Activated T-helper 17 cell treated with anti-CD3 and anti-CD28 coated beads, Interleukin-2, amount 50 U/mL, for 72 hours (primary cell): Measurements from ENCODE around the gene INTS6. TPM values are rescaled to one million over a fixed set of nuclear protein-coding genes. Genes with fewer than 3 reads are reported as not detected.
A peak's percentile ranks its signal among the peaks of the same experiment; 100 is the strongest.

Source experiments
- ATAC-seq: fragments of 150-1000 bp; cut with Tn5 transposase; replicated peaks from 2 replicates; pipeline ENCODE4 v1.10.0; 2021; ENCODE audit warnings: mild to moderate bottlenecking, moderate library complexity
- H3K27ac Mint-ChIP-seq: one replicate; pipeline ENCODE4 v1.8.0; 2022; ENCODE audit warnings: mixed read lengths
- H3K27me3 Mint-ChIP-seq: one replicate; pipeline ENCODE4 v1.8.0; 2022; ENCODE audit warnings: mixed read lengths
- H3K36me3 Mint-ChIP-seq: one replicate; pipeline ENCODE4 v1.8.0; 2022; ENCODE audit warnings: low read depth, mild to moderate bottlenecking, mixed read lengths
- H3K4me1 Mint-ChIP-seq: one replicate; pipeline ENCODE4 v1.8.0; 2022; ENCODE audit warnings: mixed read lengths
- H3K4me3 Mint-ChIP-seq: one replicate; pipeline ENCODE4 v1.8.0; 2022; ENCODE audit warnings: mild to moderate bottlenecking, mixed read lengths
- H3K9me3 Mint-ChIP-seq: one replicate; pipeline ENCODE4 v1.8.0; 2022; ENCODE audit warnings: mixed read lengths
- total RNA-seq, 2 donors: library from RNA; stranded (reverse); gene quantifications; one replicate each; pipeline ENCODE4 v1.2.3, GENCODE V29; 2022

INTS6 gene
- total RNA-seq, 2 donors from 2014 or later, result 54.2 to 69.4 TPM

DNA sequence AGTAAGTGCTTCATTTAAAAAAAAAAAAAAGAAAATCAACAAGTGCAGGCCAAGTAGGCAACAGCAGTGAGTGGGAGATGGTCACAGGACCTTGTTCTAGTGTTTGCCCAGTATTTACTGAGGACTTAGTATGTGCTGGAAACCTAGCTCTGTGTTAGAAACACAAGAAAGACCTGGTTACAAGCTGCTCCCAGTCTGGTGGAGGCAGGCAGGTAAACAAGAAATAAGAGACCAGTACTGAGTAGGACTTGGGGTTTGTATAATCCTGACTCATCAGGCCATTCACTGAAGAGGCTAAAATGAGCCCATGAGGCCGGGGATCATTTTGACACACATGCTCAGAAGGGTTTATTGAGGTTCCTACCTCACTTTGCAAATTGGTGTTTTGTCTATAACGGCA, 134.8 kb downstream of the INTS6 start:
- no peaks in the 10 kb centered on the region for H3K9me3 Mint-ChIP-seq
- peak overlapping the region; percentile 54 for H3K27ac Mint-ChIP-seq
- H3K4me3 Mint-ChIP-seq, result no peak overlapping the region
- no peaks in the 10 kb centered on the region for H3K36me3 Mint-ChIP-seq
- peaks cover 3% of the 10 kb centered on the region for H3K27me3 Mint-ChIP-seq
- H3K4me1 Mint-ChIP-seq, result no peaks in the 10 kb centered on the region
- ATAC-seq, result peak; percentile 49

DNA sequence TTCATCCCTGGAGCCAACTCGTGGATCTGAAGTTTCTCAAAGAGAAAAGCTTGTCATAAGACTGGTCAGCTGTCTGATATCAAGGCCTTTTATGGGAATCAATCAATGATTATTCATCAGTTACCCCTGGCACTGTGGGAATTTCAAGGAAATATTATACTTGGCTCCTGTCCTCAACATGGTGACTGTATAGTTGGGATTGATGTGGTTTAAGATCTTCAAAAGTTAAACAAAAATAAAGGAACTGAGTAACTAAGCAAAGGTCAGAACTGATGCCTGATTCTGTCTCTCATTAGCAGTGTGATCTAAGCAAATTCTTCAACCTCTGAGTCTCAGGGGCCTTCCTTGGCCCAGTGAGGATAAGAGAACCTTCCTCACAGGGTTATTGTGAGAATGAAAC, 135.6 kb downstream of the INTS6 start:
- H3K27me3 Mint-ChIP-seq, result peaks cover 3% of the 10 kb centered on the region
- no peaks in the 10 kb centered on the region for H3K4me1 Mint-ChIP-seq
- no peak overlapping the region for H3K4me3 Mint-ChIP-seq
- no peaks in the 10 kb centered on the region for H3K9me3 Mint-ChIP-seq
- no peak overlapping the region for H3K27ac Mint-ChIP-seq
- H3K36me3 Mint-ChIP-seq, result no peaks in the 10 kb centered on the region
- no peak for ATAC-seq

DNA sequence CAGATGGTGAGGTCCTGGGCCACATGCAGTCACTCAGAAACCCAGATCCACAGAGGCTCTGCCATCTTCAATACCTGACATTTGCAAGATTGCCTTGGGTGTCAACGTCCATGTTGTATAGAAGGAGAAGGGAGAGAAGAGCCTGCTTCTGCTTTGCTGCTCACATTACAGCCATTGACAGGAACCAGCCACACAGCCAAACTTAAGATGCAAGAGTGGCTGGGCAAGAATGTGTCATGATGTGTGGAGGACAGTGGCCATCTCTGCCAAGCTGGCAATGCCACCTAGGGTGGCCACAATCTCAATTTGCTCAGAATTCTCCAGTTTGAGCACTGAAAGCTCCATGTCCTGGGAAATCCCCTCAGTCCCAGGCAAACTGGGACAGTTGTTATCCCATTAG, 139.2 kb downstream of the INTS6 start:
- Mint-ChIP-seq H3K27me3 (peaks cover 4% of the 10 kb centered on the region), H3K27ac (no peak overlapping the region), H3K36me3 (no peaks in the 10 kb centered on the region), H3K4me1 (no peaks in the 10 kb centered on the region), H3K4me3 (no peak overlapping the region), H3K9me3 (no peaks in the 10 kb centered on the region)
- no peak for ATAC-seq

DNA sequence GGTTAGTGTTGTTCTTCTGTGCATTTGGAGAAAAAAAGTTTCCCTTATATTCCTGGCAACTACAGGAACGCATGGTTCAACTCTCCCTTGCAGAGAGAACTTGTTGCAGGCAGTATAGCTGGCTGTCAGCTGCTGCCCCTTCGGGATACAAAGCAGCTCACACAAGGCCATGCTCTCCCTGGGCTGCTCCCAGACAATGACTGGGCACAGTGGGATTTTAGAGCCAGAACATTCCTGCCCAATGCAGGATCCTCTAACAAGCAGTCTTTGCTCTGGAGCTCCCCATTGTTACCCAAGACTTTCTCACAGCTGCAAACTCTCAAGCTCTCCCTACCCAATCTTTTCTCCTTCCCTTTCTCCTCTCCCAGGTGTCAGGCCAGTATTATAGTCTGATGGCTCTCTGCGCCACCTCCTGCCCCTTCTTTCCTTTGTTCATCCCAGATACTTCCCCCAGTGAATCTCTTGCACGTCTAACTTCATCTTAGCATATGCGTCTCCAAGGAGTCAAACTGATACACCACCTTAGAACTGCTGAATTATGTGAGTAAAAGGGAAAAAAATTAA, 140.8 kb downstream of the INTS6 start:
- ATAC-seq, result no peak
- no peak overlapping the region for H3K4me3 Mint-ChIP-seq
- H3K27me3 Mint-ChIP-seq, result peaks cover 9% of the 10 kb centered on the region
- no peaks in the 10 kb centered on the region for H3K36me3 Mint-ChIP-seq
- H3K27ac Mint-ChIP-seq, result no peak overlapping the region
- no peaks in the 10 kb centered on the region for H3K4me1 Mint-ChIP-seq
- H3K9me3 Mint-ChIP-seq, result no peaks in the 10 kb centered on the region

Other genes with a start within 250 kb of the INTS6 start
- 1 to 10 TPM in 1 of 2 donors, under 1 TPM in 1; 0.43 to 1.2 TPM for gene FAM124A, start 230.6 kb downstream of the INTS6 start, total RNA-seq
- gene SERPINE3, start 113.3 kb downstream of the INTS6 start, total RNA-seq, result not detected
- gene WDFY2, start 131.4 kb upstream of the INTS6 start, total RNA-seq, result 10 to 100 TPM; 16.8 to 31.5 TPM